Nucleus accumbens (tissue), 56 donors: ENCODE data around the gene PCBP4.
"Not testable (repeated sequence)": the region's sequence is repeated elsewhere in the genome, so short reads cannot be mapped to it uniquely, and the experiment has no call there.

Experiments used
- DNase-seq, 56 donors: peaks; one replicate each; lab custom pipeline; 2025; lab: John Stamatoyannopoulos, UW

PCBP4 gene

GRCh38 chr3:51929420-51930003, 37.7 kb downstream of the PCBP4 start:
- no peak for DNase-seq

- not testable (repeated sequence) for DNase-seq
These were observed 38.3 kb downstream of the PCBP4 start for GRCh38 chr3:51928981-51929380.

GRCh38 chr3:51928438-51928837, 38.8 kb downstream of the PCBP4 start:
- DNase-seq = no peak

DNA sequence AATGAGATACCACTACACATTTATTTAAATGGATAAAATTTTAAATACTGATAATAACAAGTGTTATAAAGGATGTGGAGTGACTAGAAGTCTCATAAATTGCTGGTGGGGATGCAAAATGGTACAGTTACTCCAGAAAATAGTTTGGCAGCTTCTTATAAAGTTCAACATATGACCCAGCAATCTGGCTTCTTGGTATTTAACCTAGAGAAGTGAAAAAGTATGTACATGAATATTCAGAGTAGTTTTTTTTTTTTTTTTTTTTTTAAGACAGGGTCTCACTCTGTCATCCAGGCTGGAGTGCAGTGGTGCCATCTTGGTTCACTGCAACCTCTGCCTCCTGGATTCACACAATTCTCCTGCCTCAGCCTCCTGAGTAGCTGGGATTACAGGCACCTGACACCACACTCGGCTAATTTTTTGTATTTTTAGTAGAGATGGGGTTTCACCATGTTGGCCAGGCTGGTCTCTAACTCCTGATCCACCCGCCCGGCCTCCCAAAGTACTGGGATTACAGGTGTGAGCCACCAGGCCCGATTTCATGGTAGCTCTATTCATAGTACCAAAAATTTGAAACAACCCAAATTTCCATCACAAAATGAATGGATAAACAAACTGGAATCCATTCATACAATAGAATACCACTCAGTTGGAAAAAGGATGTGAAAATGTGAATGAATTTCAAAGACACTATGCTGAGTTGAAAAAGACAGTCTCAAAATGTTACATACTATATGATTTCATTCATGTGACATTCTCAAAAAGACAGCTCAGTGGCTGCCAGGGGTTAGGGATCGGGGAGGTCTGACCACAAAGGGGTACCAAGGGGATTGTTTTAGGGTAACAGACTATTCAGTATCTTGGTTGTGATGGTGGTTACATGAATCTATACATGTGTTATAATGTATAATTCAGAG, 39.9 kb downstream of the PCBP4 start:
- DNase-seq = no peak

DNA sequence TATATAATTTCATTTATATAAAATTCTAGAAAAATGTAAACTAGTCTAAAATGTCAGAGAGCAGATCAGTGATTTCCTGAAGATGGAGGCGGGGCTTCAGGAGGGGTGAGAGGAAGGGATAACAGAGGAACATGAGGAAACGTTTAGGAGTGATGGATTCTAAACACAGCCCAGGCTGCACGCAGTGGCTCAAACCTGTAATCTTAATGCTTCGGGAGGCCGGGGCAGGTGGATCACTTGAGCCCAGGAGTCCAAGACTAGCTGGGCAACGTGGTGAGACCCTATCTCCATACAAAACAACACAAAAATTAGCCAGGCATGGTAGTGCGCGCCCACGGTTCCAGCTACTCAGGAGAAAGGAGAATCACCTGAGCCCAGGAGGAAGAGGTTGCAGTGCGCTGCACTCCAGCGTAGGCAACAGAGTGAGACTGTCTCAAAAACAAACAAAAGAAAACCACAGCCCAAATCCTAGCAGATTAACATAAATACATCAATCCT, 46.1 kb downstream of the PCBP4 start:
- no peak for DNase-seq

GRCh38 chr3:51916418-51916817, 50.8 kb downstream of the PCBP4 start:
- DNase-seq = no peak

GRCh38 chr3:51908026-51908425, 59.2 kb downstream of the PCBP4 start:
- DNase-seq = no peak
